K562 (cell line): ENCODE data around the gene FAM219B. TPM values are rescaled to one million over a fixed set of nuclear protein-coding genes. Genes with fewer than 3 reads are reported as not detected.
A peak's percentile ranks its signal among the peaks of the same experiment; 100 is the strongest.

ENCODE experiments used
- CEBPB ChIP-seq: fragments of 450-650 bp; IDR thresholded peaks from 2 replicates; pipeline ENCODE4 v1.6.1; 2016; ENCODE audit warnings: missing genetic modification characterization, missing compliant biosample characterization
- CGGBP1 ChIP-seq: fragments of 250-450 bp; sonication (Bioruptor Pico); IDR thresholded peaks from 2 replicates; pipeline ENCODE4 v1.9.0; 2021; ENCODE audit warnings: mild to moderate bottlenecking
- CUX1 ChIP-seq: fragments of 200-800 bp; sonication (Bioruptor generic); IDR thresholded peaks from 2 replicates; pipeline ENCODE4 v1.6.1; 2016; ENCODE audit warnings: missing genetic modification characterization, missing compliant biosample characterization
- ERF ChIP-seq: fragments of 450-650 bp; formaldehyde crosslinking; IDR thresholded peaks from 2 replicates; pipeline ENCODE4 v1.4.0; 2020; ENCODE audit warnings: mild to moderate bottlenecking, mixed read lengths
- EZH2 ChIP-seq: IDR thresholded peaks from 2 replicates; pipeline ENCODE4 v1.6.1; 2012; ENCODE audit warnings: low read depth, mild to moderate bottlenecking, inconsistent platforms, low read length, borderline replicate concordance
- GABPB2 ChIP-seq: fragments of 250-450 bp; sonication (Bioruptor Pico); conservative IDR thresholded peaks from 2 replicates; pipeline ENCODE4 v1.5.1; 2021; ENCODE audit warnings: mild to moderate bottlenecking
- HDAC8 ChIP-seq: fragments of 450-650 bp; IDR thresholded peaks from 2 replicates; pipeline ENCODE4 v1.6.1; 2016; ENCODE audit warnings: mild to moderate bottlenecking, missing genetic modification characterization, moderate library complexity, missing compliant biosample characterization
- HMBOX1 ChIP-seq: sonication (generic); IDR thresholded peaks from 2 replicates; pipeline ENCODE4 v1.6.1; 2016
- IRF2 ChIP-seq: sonication (generic); formaldehyde crosslinking; IDR thresholded peaks from 2 replicates; pipeline ENCODE4 v1.8.1; 2022; ENCODE audit warnings: mild to moderate bottlenecking, missing genetic modification reagents
- KLF16 ChIP-seq: IDR thresholded peaks from 2 replicates; pipeline ENCODE4 v1.6.1; 2016; ENCODE audit warnings: antibody characterized with exemption
- MAZ ChIP-seq, 2 experiments: fragments of 450-650 bp in 1 of 2; sonication (generic) in 1 of 2; formaldehyde crosslinking; IDR thresholded peaks in 1 of 2; conservative IDR thresholded peaks in 1 of 2; 2 replicates each; pipeline versions ENCODE4 v1.4.0 to v1.5.0; 2020; ENCODE audit warnings: mild to moderate bottlenecking in 1 of 2, missing genetic modification reagents in 1 of 2
- NCOA6 ChIP-seq: fragments of 450-650 bp; IDR thresholded peaks from 2 replicates; pipeline ENCODE4 v1.6.1; 2017; ENCODE audit warnings: mild to moderate bottlenecking
- NCOR1 ChIP-seq: fragments of 450-650 bp; IDR thresholded peaks from 2 replicates; pipeline ENCODE4 v1.6.1; 2016; ENCODE audit warnings: mild to moderate bottlenecking, moderate library complexity
- RCOR1 ChIP-seq, 2 experiments: IDR thresholded peaks; 2 replicates each; pipeline ENCODE4 v1.6.1; 2012; ENCODE audit warnings: low read depth in 2 of 2, low read length in 2 of 2, borderline replicate concordance in 1 of 2, improper control_type of control experiment in 1 of 2
- TCF15 ChIP-seq: fragments of 250-450 bp; sonication (Bioruptor Pico); IDR thresholded peaks from 2 replicates; pipeline ENCODE4 v1.8.0; 2022; ENCODE audit warnings: moderate library complexity, mild to moderate bottlenecking, inconsistent platforms
- ZFP30 ChIP-seq: fragments of 250-450 bp; sonication (Bioruptor Pico); IDR thresholded peaks from 2 replicates; pipeline ENCODE4 v1.8.0; 2022; ENCODE audit warnings: moderate library complexity, mild to moderate bottlenecking, inconsistent platforms, borderline replicate concordance
- ZNF212 ChIP-seq: fragments of 450-650 bp; formaldehyde crosslinking; IDR thresholded peaks from 2 replicates; pipeline ENCODE4 v1.4.0; 2020; ENCODE audit warnings: mild to moderate bottlenecking
- ZNF282 ChIP-seq: sonication (generic); formaldehyde crosslinking; IDR thresholded peaks from 2 replicates; pipeline ENCODE4 v1.8.1; 2023; ENCODE audit warnings: missing genetic modification reagents
- ZNF408 ChIP-seq: fragments of 250-450 bp; sonication (Bioruptor Pico); IDR thresholded peaks from 2 replicates; pipeline ENCODE4 v1.4.0; 2020; ENCODE audit warnings: low read depth, mild to moderate bottlenecking, moderate library complexity
- polyA plus RNA-seq, 8 experiments: library from polyadenylated mRNA; depleted of rRNA in 4 of 8; stranded (reverse) in 5 of 8; unstranded in 3 of 8; fragments of >200 nt; fragmentation: Nextera tagmentation in 2 of 8; fragmentation: Illumina TruSeq in 1 of 8; extraction: Ambion mirVana in 2 of 8; extraction: Trizol in 1 of 8; gene quantifications; 2 replicates each; pipeline versions ENCODE4 v1.2.1 to v1.2.3, GENCODE V29; 2011 to 2014; ENCODE audit warnings: inconsistent platforms in 1 of 8, missing spikeins in 1 of 8
- total RNA-seq, 7 experiments: library from RNA; depleted of rRNA in 6 of 7; stranded (reverse); fragments of >200 nt in 6 of 7; fragmentation: Illumina TruSeq in 2 of 7; extraction: Trizol in 2 of 7; gene quantifications; 2 replicates each; pipeline versions ENCODE4 v1.2.1 to v1.2.3, GENCODE V29; 2011 to 2021; ENCODE audit warnings: low replicate concordance in 1 of 7

FAM219B gene
- total and polyA plus RNA-seq, 9 of the 15 experiments (the other 6 are each of a cell fraction or from before 2014, with no cell fraction given) = 6.8 to 50.4 (median 29.4) TPM

- TF ChIP-seq RCOR1 (IDR thresholded peaks at IDR 0.05; ENCODE audit: borderline replicate concordance in 1 of 2, low read depth in 2 of 2, low read length in 2 of 2) (peak in 1 of 2 experiments; percentile 51; a peak in 1 of 4 replicates), ZFP30 (CRISPR knock-in tag) (no peak), IRF2 (CRISPR knock-in tag) (no peak), ERF (CRISPR knock-in tag) (no peak), NCOR1 (0 out of 2 replicates have a peak, but pooled peaks have one; percentile 8), ZNF408 (no peak), HDAC8 (tag) (no peak), ZNF282 (CRISPR knock-in tag) (0 out of 2 replicates have a peak, but pooled peaks have one; percentile 42), NCOA6 (no peak), GABPB2 (CRISPR knock-in tag) (no peak), CEBPB (tag) (peak; percentile 96), MAZ (CRISPR knock-in tag; conservative IDR thresholded peaks at IDR 0.05 in 1 of 2, IDR thresholded peaks at IDR 0.05 in 1 of 2) (peak in 1 of 2 experiments; percentile 65; a peak in 1 of 4 replicates), CGGBP1 (CRISPR knock-in tag) (no peak), HMBOX1 (peak; percentile 1; the same call in 1 of the 2 replicates), TCF15 (no peak), KLF16 (peak; percentile 72), EZH2 (no peak), CUX1 (CRISPR knock-in tag) (no peak), ZNF212 (CRISPR knock-in tag) (no peak)
Measured at GRCh38 chr15:74950078-74950908, 43.6 kb upstream of the FAM219B start (continued).
